Activated CD8-positive, alpha-beta memory T cell treated with anti-CD3 and anti-CD28 coated beads, Interleukin-2, amount 50 U/mL, for 4 hours (primary cell): ENCODE measurements around the gene CENPA.

Source experiments
- DNase-seq: peaks from one replicate; pipeline ENCODE4 v3.0.0-alpha.2; 2020

The CENPA gene

GRCh38 chr2:26763019-26763418, 22.8 kb upstream of the CENPA start:
- DNase-seq = no peak

GRCh38 chr2:26764078-26764887, 21.6 kb upstream of the CENPA start, which contains the start of gene SLC35F6:
TSS of gene SLC35F6 (plus strand) at chr2:26764284. CDS start at chr2:26764350, 66 bp downstream.
- DNase-seq = peak; percentile 85

GRCh38 chr2:26764906-26765305, 20.9 kb upstream of the CENPA start:
- no peak for DNase-seq

GRCh38 chr2:26765475-26766200, 20.2 kb upstream of the CENPA start:
- no peak for DNase-seq

GRCh38 chr2:26767129-26767528, 18.7 kb upstream of the CENPA start:
- no peak for DNase-seq

GRCh38 chr2:26767894-26768487, 17.9 kb upstream of the CENPA start:
- DNase-seq = no peak

- DNase-seq = no peak
Observed at GRCh38 chr2:26768759-26769088, 17.1 kb upstream of the CENPA start.

GRCh38 chr2:26769089-26769761, 16.6 kb upstream of the CENPA start:
- no peak for DNase-seq

GRCh38 chr2:26770986-26771586, 14.8 kb upstream of the CENPA start:
- no peak for DNase-seq

- no peak for DNase-seq
Observed at GRCh38 chr2:26772064-26773001, 13.5 kb upstream of the CENPA start.

GRCh38 chr2:26776195-26776800, 9.6 kb upstream of the CENPA start:
- no peak for DNase-seq

GRCh38 chr2:26778098-26778497, 7.8 kb upstream of the CENPA start:
- no peak for DNase-seq

- DNase-seq = no peak
Observed at GRCh38 chr2:26778507-26778906, 7.3 kb upstream of the CENPA start.

GRCh38 chr2:26780203-26780760, 5.6 kb upstream of the CENPA start:
- no peak for DNase-seq

GRCh38 chr2:26782876-26783704, 2.8 kb upstream of the CENPA start:
- DNase-seq = no peak

- DNase-seq = no peak
Observed at GRCh38 chr2:26784570-26785234, 1.2 kb upstream of the CENPA start.

- DNase-seq = no peak
Observed at GRCh38 chr2:26786207-26787028, 562 bp downstream of the CENPA start.

GRCh38 chr2:26792720-26793119, 6.9 kb downstream of the CENPA start:
- DNase-seq = no peak

- DNase-seq = no peak
Observed at GRCh38 chr2:26793518-26793917, 7.7 kb downstream of the CENPA start.
